PFSK-1 (cell line): ENCODE results near the gene SDK1.

Experiments used
- POLR2AphosphoS5 ChIP-seq: IDR thresholded peaks from 2 replicates; pipeline ENCODE4 v1.6.1; 2012; ENCODE audit warnings: low read depth, mild to moderate bottlenecking, control low read depth, low read length, moderate library complexity
- TAF1 ChIP-seq: IDR thresholded peaks from 2 replicates; pipeline ENCODE4 v1.6.1; 2012; ENCODE audit warnings: low read length, control low read depth, borderline replicate concordance; ENCODE audit not compliant: insufficient read depth
- TF ChIP-seq, protein P1 (sequence below), 2 experiments: IDR thresholded peaks; 2 replicates each; pipeline versions ENCODE4 v1.6.1 to v1.8.0; 2011 to 2012; ENCODE audit warnings: low read depth in 2 of 2, low read length in 2 of 2, control low read depth in 1 of 2, inconsistent platforms in 1 of 2, mild to moderate bottlenecking in 1 of 2, moderate library complexity in 1 of 2; ENCODE audit not compliant: insufficient read depth in 1 of 2

DNA sequence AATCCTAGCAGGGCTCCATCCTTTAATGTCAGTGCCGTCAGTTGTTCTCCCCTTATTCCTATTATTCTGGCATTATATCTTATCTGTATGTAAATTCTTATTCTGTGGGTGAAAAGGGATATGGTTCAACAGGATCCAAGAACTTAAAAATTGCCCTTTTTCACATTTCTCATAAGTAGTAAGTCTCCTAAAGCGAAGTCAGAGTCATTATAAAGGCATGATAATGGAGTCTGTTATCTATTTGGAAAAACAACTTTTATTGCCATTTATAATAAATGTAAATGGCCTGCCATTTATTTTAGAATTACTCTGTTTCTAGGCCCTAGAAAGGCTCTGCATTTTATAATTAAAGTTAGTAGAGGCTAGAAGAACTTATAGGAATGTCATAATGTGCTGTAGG lies 31.3 kb downstream of the SDK1 start:
- TF ChIP-seq, protein P1, sequence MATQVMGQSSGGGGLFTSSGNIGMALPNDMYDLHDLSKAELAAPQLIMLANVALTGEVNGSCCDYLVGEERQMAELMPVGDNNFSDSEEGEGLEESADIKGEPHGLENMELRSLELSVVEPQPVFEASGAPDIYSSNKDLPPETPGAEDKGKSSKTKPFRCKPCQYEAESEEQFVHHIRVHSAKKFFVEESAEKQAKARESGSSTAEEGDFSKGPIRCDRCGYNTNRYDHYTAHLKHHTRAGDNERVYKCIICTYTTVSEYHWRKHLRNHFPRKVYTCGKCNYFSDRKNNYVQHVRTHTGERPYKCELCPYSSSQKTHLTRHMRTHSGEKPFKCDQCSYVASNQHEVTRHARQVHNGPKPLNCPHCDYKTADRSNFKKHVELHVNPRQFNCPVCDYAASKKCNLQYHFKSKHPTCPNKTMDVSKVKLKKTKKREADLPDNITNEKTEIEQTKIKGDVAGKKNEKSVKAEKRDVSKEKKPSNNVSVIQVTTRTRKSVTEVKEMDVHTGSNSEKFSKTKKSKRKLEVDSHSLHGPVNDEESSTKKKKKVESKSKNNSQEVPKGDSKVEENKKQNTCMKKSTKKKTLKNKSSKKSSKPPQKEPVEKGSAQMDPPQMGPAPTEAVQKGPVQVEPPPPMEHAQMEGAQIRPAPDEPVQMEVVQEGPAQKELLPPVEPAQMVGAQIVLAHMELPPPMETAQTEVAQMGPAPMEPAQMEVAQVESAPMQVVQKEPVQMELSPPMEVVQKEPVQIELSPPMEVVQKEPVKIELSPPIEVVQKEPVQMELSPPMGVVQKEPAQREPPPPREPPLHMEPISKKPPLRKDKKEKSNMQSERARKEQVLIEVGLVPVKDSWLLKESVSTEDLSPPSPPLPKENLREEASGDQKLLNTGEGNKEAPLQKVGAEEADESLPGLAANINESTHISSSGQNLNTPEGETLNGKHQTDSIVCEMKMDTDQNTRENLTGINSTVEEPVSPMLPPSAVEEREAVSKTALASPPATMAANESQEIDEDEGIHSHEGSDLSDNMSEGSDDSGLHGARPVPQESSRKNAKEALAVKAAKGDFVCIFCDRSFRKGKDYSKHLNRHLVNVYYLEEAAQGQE (IDR thresholded peaks at IDR 0.05; ENCODE audit: insufficient read depth in 1 of 2, low read depth in 2 of 2, low read length in 2 of 2) = no peak
- TF ChIP-seq TAF1 (no peak), POLR2AphosphoS5 (no peak)
